K562 (cell line): ENCODE data around the gene PDZK1. TPM values are rescaled to one million over a fixed set of nuclear protein-coding genes. Genes with fewer than 3 reads are reported as not detected.

ENCODE experiments used
- ATAC-seq: fragments of 200-7000 bp; cut with Tn5 transposase; 3 replicates; pipeline ENCODE4 v1.9.1; 2020; ENCODE audit warnings: moderate library complexity
- BruUV-seq: library from RNA; stranded (reverse); fragments of 400-500 nt; replicated peaks from 2 replicates; lab custom pipeline; 2021; lab: Mats Ljungman, UMichigan
- CTCF ChIA-PET: fragments of 300-600 bp; formaldehyde crosslinking; extraction: SDS; loops from one replicate; lab custom pipeline; 2021; ENCODE audit warnings: low intra/inter-chr PET ratio; lab: Yijun Ruan, JAX
- POLR2A ChIA-PET: fragments of 300-600, 350-650 bp; sonication (Branson Sonifier 250); formaldehyde crosslinking; extraction: SDS; loops from one replicate; lab custom pipeline; 2021; ENCODE audit warnings: antibody characterized with exemption, inconsistent platforms; lab: Yijun Ruan, JAX
- DNase-seq, 4 experiments: peaks; one replicate each; pipeline versions ENCODE4 v3.0.0 to v3.0.0-alpha.2; 2011 to 2018; ENCODE audit warnings: low spot score in 3 of 4, mixed read lengths in 3 of 4; ENCODE audit errors: extremely low read depth in 1 of 4
- FAIRE-seq: peaks from 2 replicates; lab custom pipeline; 2011; peaks lifted over from hg19 to GRCh38; lab: Jason Lieb, UNC
- H2AFZ ChIP-seq: 2 replicates; pipeline ENCODE4 v1.6.0; 2011; ENCODE audit warnings: low read depth, low read length, control low read depth, inconsistent platforms
- H3K27ac ChIP-seq: fragments of 200-600 bp; 3 replicates; pipeline ENCODE4 v1.8.0; 2011; ENCODE audit warnings: low read depth, mild to moderate bottlenecking, control low read depth, inconsistent platforms, low read length, moderate library complexity, mixed read lengths; ENCODE audit errors: extremely low read depth
- H3K27me3 ChIP-seq, 2 experiments: fragments of 300-600 bp in 1 of 2; 2 replicates in 1 of 2; 3 replicates in 1 of 2; pipeline versions ENCODE4 v1.6.0 to v1.8.0; 2011; ENCODE audit warnings: inconsistent platforms in 2 of 2, low read length in 2 of 2, mild to moderate bottlenecking in 1 of 2, mixed read lengths in 1 of 2, moderate library complexity in 1 of 2; ENCODE audit not compliant: control insufficient read depth in 2 of 2, insufficient read depth in 2 of 2
- H3K36me3 ChIP-seq: fragments of 300-600 bp; 3 replicates; pipeline ENCODE4 v1.8.0; 2011; ENCODE audit warnings: mild to moderate bottlenecking, low read length, inconsistent platforms; ENCODE audit not compliant: control insufficient read depth, insufficient read depth
- H3K4me1 ChIP-seq, 2 experiments: fragments of 200-600 bp in 1 of 2; replicated peaks in 1 of 2; 2 replicates in 1 of 2; 3 replicates in 1 of 2; pipeline versions ENCODE4 v1.5.1 to v1.8.0; 2011; ENCODE audit warnings: inconsistent platforms in 2 of 2, low read length in 2 of 2, mild to moderate bottlenecking in 1 of 2, mixed read lengths in 1 of 2, moderate library complexity in 1 of 2; ENCODE audit not compliant: control insufficient read depth in 2 of 2, insufficient read depth in 2 of 2
- H3K4me2 ChIP-seq: 2 replicates; pipeline ENCODE4 v1.6.1; 2011; ENCODE audit warnings: low read length, control low read depth, inconsistent platforms, mixed read lengths; ENCODE audit not compliant: insufficient read depth
- H3K4me3 ChIP-seq: fragments of 200-600 bp; sonication (generic), shearing (Covaris generic); 2 replicates; pipeline ENCODE4 v1.5.1; 2016; ENCODE audit warnings: control low read depth, inconsistent platforms
- H3K79me2 ChIP-seq: fragments of 200-600 bp; 3 replicates; pipeline ENCODE4 v1.8.0; 2011; ENCODE audit warnings: low read length, inconsistent platforms; ENCODE audit not compliant: control insufficient read depth, insufficient read depth
- H3K9ac ChIP-seq, 2 experiments: 2 replicates each; pipeline versions ENCODE4 v1.6.0 to v1.6.1; 2011; ENCODE audit warnings: low read depth in 2 of 2, low read length in 2 of 2, control low read depth in 1 of 2, inconsistent platforms in 1 of 2, mild to moderate bottlenecking in 1 of 2, mixed read lengths in 1 of 2; ENCODE audit not compliant: insufficient read depth in 1 of 2
- H3K9me1 ChIP-seq: one replicate; pipeline ENCODE4 v1.6.0; 2011; ENCODE audit warnings: inconsistent platforms, mild to moderate bottlenecking, low read length, moderate library complexity; ENCODE audit not compliant: control insufficient read depth, insufficient read depth
- H3K9me3 ChIP-seq: replicated peaks from 2 replicates; pipeline ENCODE4 v1.5.1; 2011; ENCODE audit warnings: low read depth, low read length, inconsistent platforms; ENCODE audit not compliant: control insufficient read depth, insufficient read depth
- H4K20me1 ChIP-seq: replicated peaks from 2 replicates; pipeline ENCODE4 v1.6.1; 2011; ENCODE audit warnings: low read length, inconsistent platforms, mixed read lengths; ENCODE audit not compliant: control insufficient read depth, insufficient read depth
- CEBPB ChIP-seq: fragments of 450-650 bp; IDR thresholded peaks from 2 replicates; pipeline ENCODE4 v1.6.1; 2016; ENCODE audit warnings: missing genetic modification characterization, missing compliant biosample characterization
- CEBPG ChIP-seq, 3 experiments: fragments of 200-800 bp in 1 of 3; sonication (Bioruptor generic) in 1 of 3; sonication (generic) in 1 of 3; formaldehyde crosslinking in 1 of 3; IDR thresholded peaks in 2 of 3; conservative IDR thresholded peaks in 1 of 3; 2 replicates each; pipeline versions ENCODE4 v1.6.1 to v1.8.0; 2016 to 2022; ENCODE audit warnings: missing compliant biosample characterization in 2 of 3, missing genetic modification characterization in 2 of 3, mild to moderate bottlenecking in 1 of 3, missing genetic modification reagents in 1 of 3
- E2F6 ChIP-seq, 2 experiments: IDR thresholded peaks; 2 replicates each; pipeline ENCODE4 v1.6.1; 2011; ENCODE audit warnings: borderline replicate concordance in 1 of 2, control low read depth in 1 of 2, low read depth in 1 of 2, low read length in 1 of 2, mild to moderate bottlenecking in 1 of 2, mixed read lengths in 1 of 2, moderate library complexity in 1 of 2; ENCODE audit not compliant: insufficient read depth in 1 of 2, insufficient read length in 1 of 2, poor library complexity in 1 of 2, severe bottlenecking in 1 of 2; ENCODE audit errors: extremely low read depth in 1 of 2
- ELF2 ChIP-seq: fragments of 250-450 bp; sonication (Bioruptor Pico); IDR thresholded peaks from 2 replicates; pipeline ENCODE4 v1.5.0; 2021; ENCODE audit warnings: mild to moderate bottlenecking
- ZNF121 ChIP-seq: sonication (generic); formaldehyde crosslinking; conservative IDR thresholded peaks from 2 replicates; pipeline ENCODE4 v1.8.0; 2022; ENCODE audit warnings: missing genetic modification reagents
- ZNF384 ChIP-seq: IDR thresholded peaks from 2 replicates; pipeline ENCODE4 v1.6.1; 2012; ENCODE audit warnings: low read depth, low read length, improper control_type of control experiment
- whole genome bisulfite sequencing: fragments of 100-300 bp; shearing (Covaris generic); methylation state at CpG from one replicate; pipeline ENCODE4 v1.1.6; 2016; ENCODE audit warnings: low coverage, mixed read lengths; ENCODE audit not compliant: insufficient coverage; ENCODE audit errors: missing lambda C conversion rate; 5-methylcytosine and 5-hydroxymethylcytosine counted together
- in situ Hi-C: fragments of 300-500 bp; cut with MboI; formaldehyde crosslinking; loops from 4 replicates; pipeline ENCODE4 v1.15.0; 2018; ENCODE audit warnings: inconsistent platforms, mixed read lengths
- intact Hi-C: fragments of 100-400 bp; cut with micrococcal nuclease; formaldehyde crosslinking; loops from 2 replicates; pipeline ENCODE4 v1.14.2; 2022
- polyA plus RNA-seq, 8 experiments: library from polyadenylated mRNA; depleted of rRNA in 4 of 8; stranded (reverse) in 5 of 8; unstranded in 3 of 8; fragments of >200 nt; fragmentation: Nextera tagmentation in 2 of 8; fragmentation: Illumina TruSeq in 1 of 8; extraction: Ambion mirVana in 2 of 8; extraction: Trizol in 1 of 8; gene quantifications; 2 replicates each; pipeline versions ENCODE4 v1.2.1 to v1.2.3, GENCODE V29; 2011 to 2014; ENCODE audit warnings: inconsistent platforms in 1 of 8, missing spikeins in 1 of 8
- total RNA-seq, 7 experiments: library from RNA; depleted of rRNA in 6 of 7; stranded (reverse); fragments of >200 nt in 6 of 7; fragmentation: Illumina TruSeq in 2 of 7; extraction: Trizol in 2 of 7; gene quantifications; 2 replicates each; pipeline versions ENCODE4 v1.2.1 to v1.2.3, GENCODE V29; 2011 to 2021; ENCODE audit warnings: low replicate concordance in 1 of 7
- TF ChIP-seq, protein P1 (sequence below): sonication (generic); formaldehyde crosslinking; IDR thresholded peaks from 2 replicates; pipeline ENCODE4 v1.8.1; 2023; ENCODE audit warnings: mild to moderate bottlenecking, missing genetic modification reagents
- TF ChIP-seq, protein P2 (sequence below): fragments of 200-800 bp; sonication (Bioruptor generic); IDR thresholded peaks from 2 replicates; pipeline ENCODE4 v1.6.1; 2017; ENCODE audit warnings: missing genetic modification characterization, missing compliant biosample characterization

Gene PDZK1
- total and polyA plus RNA-seq, 9 of the 15 experiments (the other 6 are each of a cell fraction or from before 2014, with no cell fraction given) = 0.04 to 0.22 (median 0.16) TPM; not detected in 2

DNA sequence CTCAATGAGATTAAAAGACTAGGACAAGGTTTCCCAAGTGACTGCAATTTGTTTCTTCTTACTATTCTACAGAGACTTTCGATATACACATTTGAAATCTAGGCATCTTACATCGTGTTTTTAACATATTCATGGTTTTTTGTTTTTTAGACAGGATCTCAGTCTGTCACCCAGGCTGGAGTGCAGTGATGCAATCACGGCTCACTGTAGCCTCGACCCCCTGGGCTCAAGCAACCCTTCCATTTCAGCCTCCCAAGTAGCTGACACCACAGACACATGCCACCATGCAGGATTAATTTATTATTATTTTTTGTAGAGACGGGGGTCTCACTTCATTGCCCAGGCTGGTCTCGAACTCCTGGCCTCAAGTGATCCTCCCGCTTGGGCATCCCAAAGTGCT is 1.5 kb downstream of the PDZK1 start:
- Histone ChIP-seq H3K79me2 (no peaks in the 10 kb centered on the region), H3K4me3 (no peak overlapping the region), H3K4me2 (no peak overlapping the region), H3K36me3 (no peaks in the 10 kb centered on the region), H3K9me3 (no peaks in the 10 kb centered on the region), H3K27ac (no peak overlapping the region), H2AFZ (no peak overlapping the region), H3K27me3 (peaks cover 12 to 19% of the 10 kb centered on the region in 2 experiments; a peak in 4 of 5 replicates), H4K20me1 (0 out of 2 replicates have a peak, but pooled peaks cover 4% of the 10 kb centered on the region), H3K9me1 (no peaks in the 10 kb centered on the region), H3K4me1 (0 out of 5 replicates have a peak, but pooled peaks cover 0 to 4% of the 10 kb centered on the region in 2 experiments), H3K9ac (no peak overlapping the region)
- ATAC-seq (no peak), DNase-seq (no peak), FAIRE-seq (no peak)
- CTCF ChIA-PET = no interaction called here
- TF ChIP-seq ELF2 (CRISPR knock-in tag) (no peak), CEBPG (CRISPR knock-in tag; IDR thresholded peaks at IDR 0.05) (no peak), CEBPG (tag; conservative IDR thresholded peaks at IDR 0.05 in 1 of 2, IDR thresholded peaks at IDR 0.05 in 1 of 2) (0 out of 4 replicates have a peak, but pooled peaks of 1 of the 2 experiments have one; percentile 16), CEBPB (tag) (peak; percentile 39; the same call in 1 of the 2 replicates)
- no TSS peak for BruUV-seq
- 2% methylated on average over 7 of the region's 7 CpGs for WGBS
- POLR2A ChIA-PET = interaction anchor here (1.5 kb wide), 1 partner anchor 10 kb away, joined by 5 read pairs; no protein-coding TSS in a partner anchor
- in situ Hi-C loops = no loop called here
- intact Hi-C loops = no loop called here

- 0 out of 2 replicates have a peak, but pooled peaks cover 4% of the 10 kb centered on the region for H4K20me1 ChIP-seq
- POLR2A ChIA-PET = no interaction called here
- no peaks in the 10 kb centered on the region for H3K79me2 ChIP-seq
- no peaks in the 10 kb centered on the region for H3K9me3 ChIP-seq
- CTCF ChIA-PET = no interaction called here
- TF ChIP-seq, protein P1, sequence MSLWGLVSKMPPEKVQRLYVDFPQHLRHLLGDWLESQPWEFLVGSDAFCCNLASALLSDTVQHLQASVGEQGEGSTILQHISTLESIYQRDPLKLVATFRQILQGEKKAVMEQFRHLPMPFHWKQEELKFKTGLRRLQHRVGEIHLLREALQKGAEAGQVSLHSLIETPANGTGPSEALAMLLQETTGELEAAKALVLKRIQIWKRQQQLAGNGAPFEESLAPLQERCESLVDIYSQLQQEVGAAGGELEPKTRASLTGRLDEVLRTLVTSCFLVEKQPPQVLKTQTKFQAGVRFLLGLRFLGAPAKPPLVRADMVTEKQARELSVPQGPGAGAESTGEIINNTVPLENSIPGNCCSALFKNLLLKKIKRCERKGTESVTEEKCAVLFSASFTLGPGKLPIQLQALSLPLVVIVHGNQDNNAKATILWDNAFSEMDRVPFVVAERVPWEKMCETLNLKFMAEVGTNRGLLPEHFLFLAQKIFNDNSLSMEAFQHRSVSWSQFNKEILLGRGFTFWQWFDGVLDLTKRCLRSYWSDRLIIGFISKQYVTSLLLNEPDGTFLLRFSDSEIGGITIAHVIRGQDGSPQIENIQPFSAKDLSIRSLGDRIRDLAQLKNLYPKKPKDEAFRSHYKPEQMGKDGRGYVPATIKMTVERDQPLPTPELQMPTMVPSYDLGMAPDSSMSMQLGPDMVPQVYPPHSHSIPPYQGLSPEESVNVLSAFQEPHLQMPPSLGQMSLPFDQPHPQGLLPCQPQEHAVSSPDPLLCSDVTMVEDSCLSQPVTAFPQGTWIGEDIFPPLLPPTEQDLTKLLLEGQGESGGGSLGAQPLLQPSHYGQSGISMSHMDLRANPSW (CRISPR knock-in tag) = no peak
- TF ChIP-seq, protein P2, sequence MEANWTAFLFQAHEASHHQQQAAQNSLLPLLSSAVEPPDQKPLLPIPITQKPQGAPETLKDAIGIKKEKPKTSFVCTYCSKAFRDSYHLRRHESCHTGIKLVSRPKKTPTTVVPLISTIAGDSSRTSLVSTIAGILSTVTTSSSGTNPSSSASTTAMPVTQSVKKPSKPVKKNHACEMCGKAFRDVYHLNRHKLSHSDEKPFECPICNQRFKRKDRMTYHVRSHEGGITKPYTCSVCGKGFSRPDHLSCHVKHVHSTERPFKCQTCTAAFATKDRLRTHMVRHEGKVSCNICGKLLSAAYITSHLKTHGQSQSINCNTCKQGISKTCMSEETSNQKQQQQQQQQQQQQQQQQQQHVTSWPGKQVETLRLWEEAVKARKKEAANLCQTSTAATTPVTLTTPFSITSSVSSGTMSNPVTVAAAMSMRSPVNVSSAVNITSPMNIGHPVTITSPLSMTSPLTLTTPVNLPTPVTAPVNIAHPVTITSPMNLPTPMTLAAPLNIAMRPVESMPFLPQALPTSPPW (CRISPR knock-in tag) = no peak
- TF ChIP-seq ZNF384 (no peak), ZNF121 (peak; percentile 40), E2F6 (IDR thresholded peaks at IDR 0.05; ENCODE audit: borderline replicate concordance in 1 of 2, extremely low read depth in 1 of 2, insufficient read depth in 1 of 2, insufficient read length in 1 of 2, low read depth in 1 of 2, low read length in 1 of 2, poor library complexity in 1 of 2, severe bottlenecking in 1 of 2) (no peak)
- peaks cover 0 to 6% of the 10 kb centered on the region in 2 experiments; a peak in 2 of 5 replicates for H3K4me1 ChIP-seq
- H3K36me3 ChIP-seq = no peaks in the 10 kb centered on the region
- FAIRE-seq (no peak), ATAC-seq (no peak), DNase-seq (no peak)
- H2AFZ ChIP-seq = no peak overlapping the region
- no TSS peak for BruUV-seq
- no peak overlapping the region for H3K4me2 ChIP-seq
- in situ Hi-C loops = no loop called here
- no peaks in the 10 kb centered on the region for H3K9me1 ChIP-seq
- peaks cover 11 to 18% of the 10 kb centered on the region in 2 experiments; a peak in 4 of 5 replicates for H3K27me3 ChIP-seq
- H3K4me3 ChIP-seq = no peak overlapping the region
- H3K9ac ChIP-seq = no peak overlapping the region
- WGBS = 23% methylated on average over 7 of the region's 7 CpGs
- intact Hi-C loops = no loop called here
- H3K27ac ChIP-seq = no peak overlapping the region
Measured at GRCh38 chr1:145702826-145703225, 4.3 kb downstream of the PDZK1 start.
